Measurements from ENCODE around the gene GJD2.

DNA sequence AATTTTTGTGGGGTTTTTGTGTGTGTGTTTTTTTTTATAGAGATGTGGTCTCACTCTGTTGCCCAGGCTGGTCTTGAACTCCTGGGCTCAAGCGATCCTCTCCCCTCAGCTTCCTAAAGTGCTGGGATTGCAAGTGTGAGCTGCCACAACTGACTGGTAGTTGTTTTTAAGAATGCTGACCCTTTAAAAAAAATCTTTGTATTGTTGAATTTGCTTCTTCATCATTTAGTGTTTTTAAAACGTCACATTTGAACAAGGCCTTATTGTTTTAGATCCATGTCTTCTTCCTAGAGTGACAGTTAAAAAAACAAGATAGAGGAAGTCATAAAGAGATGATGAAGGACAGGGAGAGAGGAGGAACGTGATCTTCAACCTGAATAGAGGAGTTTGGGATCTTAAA, 24.1 kb downstream of the GJD2 start:
- TF ChIP-seq POLR2A (IDR thresholded peaks at IDR 0.05) (no peak), EP300 (IDR thresholded peaks at IDR 0.05) (no peak)
- TF ChIP-seq, protein P1, sequence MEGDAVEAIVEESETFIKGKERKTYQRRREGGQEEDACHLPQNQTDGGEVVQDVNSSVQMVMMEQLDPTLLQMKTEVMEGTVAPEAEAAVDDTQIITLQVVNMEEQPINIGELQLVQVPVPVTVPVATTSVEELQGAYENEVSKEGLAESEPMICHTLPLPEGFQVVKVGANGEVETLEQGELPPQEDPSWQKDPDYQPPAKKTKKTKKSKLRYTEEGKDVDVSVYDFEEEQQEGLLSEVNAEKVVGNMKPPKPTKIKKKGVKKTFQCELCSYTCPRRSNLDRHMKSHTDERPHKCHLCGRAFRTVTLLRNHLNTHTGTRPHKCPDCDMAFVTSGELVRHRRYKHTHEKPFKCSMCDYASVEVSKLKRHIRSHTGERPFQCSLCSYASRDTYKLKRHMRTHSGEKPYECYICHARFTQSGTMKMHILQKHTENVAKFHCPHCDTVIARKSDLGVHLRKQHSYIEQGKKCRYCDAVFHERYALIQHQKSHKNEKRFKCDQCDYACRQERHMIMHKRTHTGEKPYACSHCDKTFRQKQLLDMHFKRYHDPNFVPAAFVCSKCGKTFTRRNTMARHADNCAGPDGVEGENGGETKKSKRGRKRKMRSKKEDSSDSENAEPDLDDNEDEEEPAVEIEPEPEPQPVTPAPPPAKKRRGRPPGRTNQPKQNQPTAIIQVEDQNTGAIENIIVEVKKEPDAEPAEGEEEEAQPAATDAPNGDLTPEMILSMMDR (IDR thresholded peaks at IDR 0.05): no peak
